Measurements from ENCODE around the gene C2CD3.
A peak's percentile ranks its signal among the peaks of the same experiment; 100 is the strongest.
"Not testable (repeated sequence)": the region's sequence is repeated elsewhere in the genome, so short reads cannot be mapped to it uniquely, and the experiment has no call there.

C2CD3 gene

DNA sequence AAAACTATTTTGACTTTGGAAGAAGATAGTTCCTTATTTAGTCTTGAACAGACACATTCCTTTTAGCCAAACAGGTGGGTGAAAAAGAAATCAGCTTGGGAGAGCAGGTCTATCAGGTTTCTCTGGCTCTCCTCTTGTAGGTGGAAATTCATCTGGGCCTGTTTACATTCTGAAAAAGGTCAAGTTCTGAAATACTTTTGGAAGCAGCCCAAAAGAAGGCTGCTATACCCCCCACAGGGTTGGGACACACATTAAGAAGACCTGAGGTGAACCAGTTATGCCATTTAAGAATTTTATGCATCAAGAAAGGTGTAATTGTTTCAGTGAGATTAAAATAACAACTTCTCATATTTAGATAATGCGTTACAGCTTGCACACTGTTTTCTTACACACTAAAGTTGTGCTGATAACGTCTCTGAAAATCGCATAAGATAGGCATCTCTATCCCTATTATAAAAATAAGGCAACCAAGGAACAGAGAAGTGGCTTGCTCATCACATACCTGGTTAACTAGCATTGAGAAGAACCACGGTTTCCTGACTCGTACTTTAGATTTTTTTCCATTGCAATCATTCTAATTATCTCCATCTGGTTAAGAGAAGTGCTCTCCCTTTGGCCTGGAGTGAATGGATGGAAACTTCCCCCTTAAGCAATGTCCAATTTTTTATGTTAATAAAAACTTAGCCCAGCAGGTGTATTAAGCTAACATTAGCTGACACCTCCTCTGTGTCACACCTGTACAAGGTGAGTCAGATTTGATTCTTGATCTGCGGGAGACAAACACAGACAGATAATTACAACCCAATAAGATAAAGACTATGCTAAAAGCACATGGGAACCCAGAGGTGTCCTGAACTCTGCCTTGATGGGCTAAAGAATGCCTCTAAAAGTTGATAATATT is 101.4 kb downstream of the C2CD3 start:
- no peak for DNase-seq

DNA sequence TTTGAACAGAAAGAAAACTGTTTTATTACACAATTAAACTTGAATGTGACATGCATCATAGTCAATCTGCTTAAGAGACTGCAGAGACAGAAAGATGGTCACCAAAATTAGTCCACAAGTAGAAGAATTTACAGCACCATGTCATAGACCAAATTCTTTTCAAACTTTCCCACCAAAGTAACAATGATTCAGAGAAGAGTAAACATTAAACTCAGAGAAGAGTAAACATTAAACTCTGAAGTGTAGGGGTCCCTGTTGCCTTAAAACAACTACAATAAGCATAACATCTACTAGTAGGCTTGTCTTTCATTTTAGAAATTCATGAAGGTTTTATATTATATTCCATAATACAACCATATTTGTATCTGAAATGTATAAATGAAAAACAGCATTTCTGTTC is 104.1 kb downstream of the C2CD3 start:
- not testable (repeated sequence) for DNase-seq

DNA sequence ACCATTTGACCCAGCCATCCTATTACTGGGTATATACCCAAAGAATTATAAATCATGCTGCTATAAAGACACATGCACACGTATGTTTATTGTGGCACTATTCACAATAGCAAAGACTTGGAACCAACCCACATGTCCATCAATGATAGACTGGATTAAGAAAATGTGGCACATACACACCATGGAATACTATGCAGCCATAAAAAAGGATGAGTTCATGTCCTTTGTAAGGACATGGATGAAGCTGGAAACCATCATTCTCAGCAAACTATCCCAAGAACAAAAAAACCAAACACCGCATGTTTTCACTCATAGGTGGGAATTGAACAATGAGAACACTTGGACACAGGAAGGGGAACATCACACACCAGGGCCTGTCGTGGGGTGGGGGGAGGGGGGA is 105.3 kb downstream of the C2CD3 start:
- DNase-seq = not testable (repeated sequence)

DNA sequence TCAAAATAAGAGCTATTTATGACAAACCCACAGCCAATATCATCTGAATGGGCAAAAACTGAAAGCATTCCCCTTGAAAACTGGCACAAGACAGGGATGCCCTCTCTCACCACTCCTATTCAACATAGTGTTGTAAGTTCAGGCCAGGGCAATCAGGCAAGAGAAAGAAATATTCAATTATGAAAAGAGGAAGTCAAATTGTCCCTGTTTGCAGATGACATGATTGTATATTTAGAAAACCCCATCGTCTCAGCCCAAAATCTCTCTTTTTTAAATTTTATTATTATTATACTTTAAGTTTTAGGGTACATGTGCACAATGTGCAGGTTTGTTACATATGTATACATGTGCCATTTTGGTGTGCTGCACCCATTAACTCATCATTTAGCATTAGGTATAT is 107.2 kb downstream of the C2CD3 start:
- not testable (repeated sequence) for DNase-seq

DNA sequence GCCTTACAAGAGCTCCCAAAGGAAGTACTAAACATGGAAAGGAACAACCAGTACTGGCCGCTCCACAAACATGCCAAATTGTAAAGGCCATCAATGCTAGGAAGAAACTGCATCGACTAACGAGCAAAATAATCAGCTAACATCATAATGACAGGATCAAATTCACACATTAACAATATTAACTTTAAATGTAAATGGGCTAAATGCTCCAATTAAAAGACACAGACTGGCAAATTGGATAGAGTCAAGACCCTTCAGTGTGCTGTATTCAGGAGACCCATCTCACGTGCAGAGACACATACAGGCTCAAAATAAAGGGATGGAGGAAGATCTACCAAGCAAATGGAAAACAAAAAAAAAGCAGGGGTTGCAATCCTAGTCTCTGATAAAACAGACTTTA is 109.2 kb downstream of the C2CD3 start:
- not testable (repeated sequence) for DNase-seq

DNA sequence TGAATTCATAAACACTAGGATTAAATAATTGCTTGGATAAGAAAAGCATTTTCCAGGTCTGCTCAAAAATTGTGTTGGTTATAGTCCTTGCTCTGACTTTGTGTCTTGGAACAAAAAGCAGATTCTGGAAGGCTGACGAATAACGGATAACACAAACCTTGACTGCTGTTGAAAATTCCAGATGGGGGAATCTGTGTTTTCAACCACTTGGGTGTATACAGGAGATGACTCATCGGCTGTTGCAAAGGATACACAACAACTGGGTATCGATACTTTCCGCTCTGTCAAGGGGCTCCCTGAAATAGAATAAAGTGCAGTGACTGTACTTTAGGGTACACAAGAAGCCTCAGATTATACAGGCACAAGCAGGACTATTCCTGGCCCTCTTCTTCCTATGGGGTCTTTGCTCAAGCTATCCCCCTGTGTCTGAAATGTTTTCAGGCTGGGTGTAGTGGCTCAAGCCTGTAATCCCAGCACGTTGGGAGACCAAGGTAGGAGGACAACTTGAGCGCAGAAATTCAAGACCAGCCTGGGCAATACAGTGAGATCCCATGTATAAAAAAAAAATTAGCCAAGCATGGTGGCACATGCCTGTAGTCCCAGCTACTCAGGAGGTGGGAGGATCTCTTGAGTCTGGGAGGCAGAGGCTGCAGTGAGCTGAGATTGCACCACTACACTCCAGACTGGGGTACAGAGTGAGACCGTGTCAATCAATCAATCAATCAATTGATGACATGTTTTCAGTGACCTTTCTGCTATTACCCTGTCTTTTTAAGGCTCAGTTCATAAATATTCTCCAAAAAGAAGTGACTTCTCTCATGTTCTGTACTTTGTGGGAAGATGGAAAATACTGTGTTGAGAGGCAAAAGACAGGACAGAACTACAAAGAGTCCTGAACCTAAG is 113.3 kb downstream of the C2CD3 start:
- no peak for DNase-seq

DNA sequence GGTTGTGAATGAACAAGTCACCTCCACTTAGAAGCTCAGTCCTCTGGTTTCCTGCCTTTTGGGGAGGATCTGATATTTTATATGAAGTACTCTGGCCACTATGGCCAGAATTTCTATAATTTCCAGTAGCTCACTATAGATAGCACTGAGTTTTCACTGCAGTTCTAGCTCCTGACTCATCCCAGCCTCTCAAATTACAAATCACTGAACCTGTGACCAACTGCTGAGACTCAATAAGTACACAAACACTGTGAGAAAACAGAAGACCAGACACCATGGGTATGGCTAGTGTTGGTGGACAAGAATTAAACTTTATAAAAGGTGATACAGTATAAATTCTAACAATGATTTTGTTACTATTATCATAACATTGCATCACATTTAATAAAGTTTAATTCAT is 114.9 kb downstream of the C2CD3 start:
- no peak for DNase-seq

DNA sequence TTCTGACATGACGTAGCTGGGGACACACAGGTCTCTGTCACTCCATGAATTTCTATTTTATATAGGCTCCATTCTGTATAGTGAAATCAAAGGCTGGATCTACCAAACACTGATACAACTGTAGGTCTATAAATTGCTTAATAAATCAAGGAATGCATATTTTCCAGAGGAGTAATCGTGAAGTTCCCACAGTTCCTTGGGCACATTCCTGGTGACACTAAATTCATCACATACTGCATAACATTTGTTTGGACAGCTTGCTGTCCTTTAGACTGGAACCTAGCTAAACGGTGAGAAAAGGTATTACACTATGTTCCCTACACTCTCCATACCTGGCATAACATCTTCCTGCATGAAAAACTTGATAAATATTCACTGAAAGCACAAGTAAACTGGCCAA is 120.3 kb downstream of the C2CD3 start:
- no peak for DNase-seq

DNA sequence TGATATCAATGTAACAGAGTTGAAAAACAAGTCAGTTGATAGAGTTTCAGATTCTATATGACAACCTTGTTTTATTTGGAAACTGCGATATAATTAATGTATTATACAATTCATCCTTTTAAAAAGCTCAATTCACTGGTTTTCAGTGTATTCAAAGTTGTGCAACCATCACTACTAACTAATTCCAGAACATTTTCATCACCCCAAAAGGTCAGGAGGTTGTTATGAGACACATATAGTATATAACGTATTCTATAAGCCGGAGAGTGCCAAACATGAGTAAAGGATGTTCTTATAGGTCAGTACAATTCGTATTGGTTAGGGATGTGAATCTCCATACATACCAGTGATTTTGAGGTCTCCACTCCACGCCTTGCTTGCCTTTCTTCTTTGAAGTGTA is 121.8 kb downstream of the C2CD3 start:
- no peak for DNase-seq

DNA sequence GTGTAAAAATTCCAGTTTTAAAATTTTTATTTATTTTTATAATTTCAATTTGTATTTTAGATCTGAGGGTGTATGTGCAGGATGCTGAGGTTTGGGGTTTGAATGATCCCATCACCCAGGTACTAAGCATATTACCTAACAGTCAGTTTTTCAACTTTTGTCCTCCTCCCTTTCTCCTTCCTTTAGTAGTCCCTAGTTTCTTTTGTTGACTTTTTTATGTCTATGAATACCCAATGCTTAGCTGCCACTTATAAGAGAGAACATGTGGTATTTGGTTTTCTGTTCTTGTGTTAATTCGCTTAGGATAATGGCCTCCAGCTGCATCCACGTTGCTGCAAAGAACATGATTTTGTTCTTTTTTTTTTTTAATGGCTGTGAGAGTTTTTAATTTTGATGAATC is 126.3 kb downstream of the C2CD3 start:
- DNase-seq = no peak

DNA sequence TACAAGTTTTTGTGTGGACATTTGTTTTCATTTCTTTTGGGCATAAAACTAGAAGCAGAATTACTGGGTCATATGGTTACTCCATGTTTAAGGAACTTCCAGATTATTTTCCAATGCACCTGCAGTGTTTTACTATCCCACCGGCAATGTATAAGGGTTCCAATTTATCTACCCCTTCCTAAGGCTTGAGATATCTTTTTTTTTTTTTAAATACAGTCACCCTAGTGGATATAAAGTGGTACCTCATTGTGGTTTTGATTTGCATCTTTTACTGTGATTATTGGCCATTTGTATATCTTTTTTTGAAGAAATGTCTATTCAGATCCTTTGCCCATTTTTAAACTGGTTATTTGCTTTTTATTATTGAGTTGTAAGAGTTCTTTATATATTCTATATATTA is 127.4 kb downstream of the C2CD3 start:
- no peak for DNase-seq

DNA sequence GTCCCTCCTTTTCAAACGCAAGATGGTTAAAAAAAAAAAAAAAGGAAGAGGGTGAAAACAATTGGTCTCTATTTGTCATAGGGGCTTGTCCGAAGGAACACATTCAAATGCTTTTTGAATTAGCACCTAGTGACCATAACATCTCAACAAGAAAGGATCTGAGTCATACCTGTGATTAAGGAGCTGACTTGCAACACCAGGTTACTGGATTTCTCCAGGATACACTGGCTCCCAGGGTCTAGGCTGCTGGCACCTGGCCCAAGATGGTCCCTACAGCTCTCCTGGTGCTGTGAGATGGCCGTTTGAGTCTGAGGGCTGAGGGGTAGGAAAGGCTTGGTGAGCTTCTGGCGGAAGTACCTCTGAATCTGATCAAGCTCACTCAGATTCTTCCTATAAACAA is 133.5 kb downstream of the C2CD3 start:
- DNase-seq = no peak

DNA sequence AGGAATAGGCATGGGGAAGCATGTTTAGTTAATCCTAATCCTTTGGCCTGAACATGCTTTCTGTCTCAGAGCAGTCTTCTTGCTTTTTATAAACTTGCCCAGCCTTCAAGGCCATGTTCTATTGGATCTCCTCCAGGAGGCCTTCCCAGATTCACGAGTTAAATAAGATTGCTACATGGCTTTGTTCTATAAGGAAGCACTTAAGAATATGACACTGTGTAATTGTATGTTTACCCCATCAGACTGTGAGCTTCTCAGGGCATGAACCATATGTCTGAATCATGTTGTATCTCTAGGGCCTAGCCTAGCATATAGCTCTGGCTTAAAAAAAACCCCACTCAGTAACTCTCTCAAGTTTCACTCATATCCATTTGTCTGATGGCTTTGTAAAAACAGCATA is 135.5 kb downstream of the C2CD3 start:
- no peak for DNase-seq

DNA sequence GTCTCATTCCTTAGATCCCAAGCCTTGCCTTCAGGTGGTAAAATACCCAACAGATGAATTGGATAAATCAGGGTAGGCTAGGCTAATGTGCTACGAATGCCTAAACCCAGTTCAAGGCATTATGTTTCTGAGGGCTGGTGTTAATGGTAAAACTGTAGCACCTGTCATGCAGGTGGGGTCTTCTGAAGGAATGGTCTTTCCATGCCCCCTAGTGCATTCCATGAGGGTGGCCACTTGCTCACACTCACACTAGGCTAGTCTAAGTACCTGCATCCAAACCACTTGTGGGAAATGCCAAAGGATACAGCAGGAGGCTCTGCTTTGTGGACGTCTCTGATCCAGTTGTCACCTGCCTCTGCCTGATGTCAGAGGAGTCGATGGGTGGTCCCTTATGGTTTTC is 137.8 kb downstream of the C2CD3 start:
- no peak for DNase-seq

DNA sequence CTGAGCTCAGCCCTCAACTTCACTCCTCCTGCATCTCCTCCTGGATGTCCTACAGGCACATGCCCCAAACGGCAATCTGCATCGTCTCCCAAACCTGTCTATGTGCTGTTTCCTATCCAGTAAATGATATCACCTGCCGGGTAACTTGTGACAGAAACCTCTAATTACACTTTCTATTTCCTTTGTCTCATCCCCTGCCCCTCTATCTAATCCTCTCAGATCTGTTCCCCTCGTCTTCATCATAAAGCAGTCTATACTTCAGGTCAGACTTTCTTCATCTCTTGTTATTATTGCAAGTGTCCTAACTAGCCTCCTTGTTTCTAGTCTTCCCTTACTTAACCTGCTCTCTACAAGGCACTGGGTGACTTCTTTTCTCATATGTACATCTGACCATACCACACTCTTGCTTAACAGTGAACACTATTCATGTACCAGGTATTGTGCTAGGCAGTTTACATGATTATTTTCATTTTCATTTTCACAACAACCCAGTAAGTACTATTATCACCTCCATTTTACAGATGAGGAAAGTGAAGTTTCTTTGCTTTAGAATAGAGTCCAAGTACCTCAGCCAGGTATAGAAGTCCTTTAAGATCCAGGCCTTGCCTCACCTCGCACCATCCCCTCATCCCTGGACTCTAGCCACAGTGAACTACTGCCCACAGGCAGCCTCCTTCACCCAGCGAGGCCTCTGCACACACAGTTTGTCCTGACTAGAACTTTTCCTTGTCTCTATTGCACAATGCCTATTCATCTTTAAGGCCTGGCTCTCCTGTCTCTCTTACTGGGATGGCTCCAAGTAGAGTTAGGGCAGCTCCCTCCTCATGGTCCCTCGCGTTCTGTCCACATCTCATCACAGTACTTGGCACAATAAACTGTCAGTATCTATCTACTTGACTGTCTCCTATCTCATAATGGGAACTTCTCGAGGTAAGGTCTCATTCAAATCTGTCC is 139.8 kb downstream of the C2CD3 start:
- DNase-seq = no peak

DNA sequence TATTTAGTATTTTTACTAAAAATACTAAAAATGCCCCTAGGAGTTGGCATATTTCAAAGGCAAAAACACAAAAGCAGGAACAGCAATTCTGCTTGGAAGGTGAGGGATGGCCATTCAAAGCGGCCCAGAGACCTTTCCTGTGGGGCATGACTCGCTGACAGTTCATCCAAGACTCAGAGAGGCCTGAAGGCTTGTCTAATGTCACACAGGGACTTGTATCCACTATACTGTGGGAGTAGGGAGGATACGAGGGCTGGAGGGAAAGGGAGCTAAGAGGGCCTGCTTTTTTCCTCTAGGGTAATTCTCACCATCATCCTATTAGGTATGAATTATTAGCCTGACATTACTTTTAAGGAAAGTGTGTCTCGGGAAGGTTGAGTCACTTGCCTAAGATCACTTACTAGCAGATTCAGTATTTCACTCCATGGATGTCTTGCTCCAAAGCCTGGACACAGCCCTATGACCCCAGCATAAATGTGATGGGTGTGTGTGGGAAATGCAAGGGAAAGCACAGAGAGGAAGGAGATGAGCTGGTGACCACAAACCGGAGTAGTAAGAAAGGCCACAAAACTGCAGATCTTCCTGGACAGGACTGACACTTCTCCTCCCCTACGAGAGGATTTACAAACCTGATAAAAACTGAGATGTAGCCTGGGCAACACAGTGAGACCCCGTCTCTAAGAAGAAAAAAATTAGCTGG is 145.2 kb downstream of the C2CD3 start:
- no peak for DNase-seq

DNA sequence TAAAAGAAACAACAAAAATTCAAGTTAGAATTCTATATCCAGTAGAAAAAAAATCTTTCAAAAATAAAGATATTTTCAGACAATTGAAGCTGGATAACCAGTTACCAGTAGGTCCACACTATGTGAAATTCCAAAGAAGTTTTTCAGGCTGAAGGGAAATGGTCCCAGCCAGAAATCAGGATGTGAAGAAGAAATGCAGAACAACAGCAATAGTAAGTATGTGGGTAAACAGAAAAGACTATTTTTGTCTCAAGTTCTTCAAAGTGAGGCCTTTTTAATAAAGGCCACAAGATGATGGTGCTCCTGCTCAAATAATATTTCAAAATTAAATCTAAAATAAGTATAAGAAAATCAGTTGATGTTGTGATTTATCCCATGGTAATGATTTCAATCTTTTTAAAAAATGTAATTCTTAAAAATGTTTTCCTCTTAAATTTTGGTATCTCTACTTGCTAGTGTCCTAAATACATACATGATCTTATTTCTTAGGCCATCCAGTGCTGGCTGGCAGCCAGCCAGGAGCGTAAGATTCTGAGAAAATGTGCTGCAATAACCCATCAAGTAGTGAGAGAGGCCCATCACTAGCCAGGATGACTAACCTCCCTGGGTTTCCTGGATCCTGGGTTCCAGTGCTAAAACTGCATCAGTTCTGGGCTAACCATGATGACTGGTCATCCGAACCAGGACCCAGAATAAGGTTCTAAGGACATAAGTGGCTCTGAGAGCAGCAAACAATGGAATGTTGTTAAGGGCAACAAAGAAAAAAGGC is 146.4 kb downstream of the C2CD3 start:
- DNase-seq = peak in 1 of 51 donors; percentile 7

DNA sequence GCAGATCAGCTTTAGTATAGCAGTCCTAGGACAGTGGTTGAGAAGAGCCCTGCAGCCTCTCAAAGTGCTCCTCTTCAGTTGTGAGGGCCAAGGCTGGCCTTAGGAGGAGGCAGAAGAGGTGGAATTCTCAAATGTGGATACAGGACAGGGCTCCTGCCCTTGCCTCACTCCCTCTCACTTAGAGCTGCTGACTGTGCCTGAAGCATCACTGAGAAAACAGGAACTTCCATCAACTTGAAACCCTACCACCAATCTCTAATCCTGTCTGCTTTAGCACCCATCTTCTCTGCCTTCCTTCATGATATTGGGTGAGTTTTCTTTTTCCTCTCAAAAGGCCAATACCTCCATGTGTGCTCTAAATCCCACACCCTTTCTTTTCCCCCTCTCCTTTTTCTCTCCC is 147.5 kb downstream of the C2CD3 start:
- no peak for DNase-seq

DNA sequence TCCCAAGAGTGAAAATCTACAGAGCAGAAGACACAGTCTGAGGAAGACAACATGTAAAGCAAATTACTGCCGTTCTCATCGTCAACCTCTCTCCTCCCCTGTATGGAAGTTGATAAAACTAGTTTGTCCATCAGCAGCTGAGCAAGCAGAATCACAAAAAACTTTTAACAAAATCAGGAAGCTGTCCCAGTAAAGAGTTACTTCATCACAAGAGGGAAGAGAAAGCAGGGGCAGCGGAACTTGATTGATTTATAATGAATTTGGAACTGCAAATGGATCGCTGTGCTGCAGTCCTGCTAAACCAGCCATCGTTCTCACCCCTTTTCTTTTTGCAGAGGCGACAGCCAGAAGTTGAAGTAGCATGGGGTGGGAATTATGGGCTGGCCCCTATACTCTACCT is 148.3 kb downstream of the C2CD3 start:
- DNase-seq = no peak

DNA sequence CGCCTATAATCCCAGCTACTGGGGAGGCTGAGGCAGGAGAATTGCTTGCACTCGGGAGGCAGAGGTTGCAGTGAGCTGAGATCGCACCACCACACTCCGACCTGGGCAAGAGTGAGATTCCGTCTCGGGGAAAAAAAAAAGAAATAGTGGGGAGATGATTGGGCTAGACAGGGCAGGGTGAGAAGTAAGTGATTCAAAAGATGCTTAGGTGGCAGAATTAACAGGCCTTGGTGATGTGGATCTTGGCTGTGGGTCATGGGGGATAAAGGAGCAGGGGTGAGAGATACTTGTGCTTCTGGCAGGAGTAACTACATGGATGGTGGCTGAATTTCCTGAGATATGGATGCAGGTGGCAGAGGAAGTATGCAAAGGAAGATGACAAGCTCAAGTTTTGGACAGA is 148.8 kb downstream of the C2CD3 start:
- DNase-seq = no peak

Measured in hypothalamus (tissue), 51 donors.